NCI-H187 (cell line): ENCODE data around the gene KRTAP24-1.

Source experiments
- DNase-seq, 2 experiments: peaks; one replicate each; lab custom pipeline; 2025; lab: John Stamatoyannopoulos, UW

KRTAP24-1 gene

DNA sequence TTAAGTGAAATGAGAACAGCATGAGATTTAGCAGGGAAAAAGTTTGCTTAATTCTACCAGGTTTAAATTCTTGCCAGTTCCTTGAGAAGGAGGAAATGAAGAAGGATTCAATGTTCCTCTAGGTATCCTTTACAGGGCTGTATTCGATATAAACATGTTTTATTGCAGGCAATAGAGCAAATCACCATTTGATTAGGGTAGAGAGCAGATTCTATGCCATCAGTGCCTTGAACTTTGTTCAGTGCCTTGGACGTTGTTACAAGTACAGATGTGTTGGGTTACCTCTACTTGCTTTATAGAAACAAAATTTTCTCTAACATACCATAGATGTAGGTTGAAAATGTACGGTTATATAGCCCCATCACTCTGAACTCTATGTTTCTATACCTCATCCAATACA, 48.7 kb downstream of the KRTAP24-1 start:
- DNase-seq = no peak

GRCh38 chr21:30233228-30234020, 49.3 kb downstream of the KRTAP24-1 start:
- DNase-seq = no peak

- DNase-seq = no peak
Measured at GRCh38 chr21:30232011-30232410, 50.7 kb downstream of the KRTAP24-1 start.
